HG03442 (cell line): ENCODE measurements around the gene PLEKHA5.

Experiments used
- ATAC-seq: cut with Tn5 transposase; IDR thresholded peaks from one replicate; pipeline ENCODE4 v1.9.1; 2021; ENCODE audit warnings: mild to moderate bottlenecking, moderate library complexity; ENCODE audit not compliant: unreplicated experiment

Gene PLEKHA5

DNA sequence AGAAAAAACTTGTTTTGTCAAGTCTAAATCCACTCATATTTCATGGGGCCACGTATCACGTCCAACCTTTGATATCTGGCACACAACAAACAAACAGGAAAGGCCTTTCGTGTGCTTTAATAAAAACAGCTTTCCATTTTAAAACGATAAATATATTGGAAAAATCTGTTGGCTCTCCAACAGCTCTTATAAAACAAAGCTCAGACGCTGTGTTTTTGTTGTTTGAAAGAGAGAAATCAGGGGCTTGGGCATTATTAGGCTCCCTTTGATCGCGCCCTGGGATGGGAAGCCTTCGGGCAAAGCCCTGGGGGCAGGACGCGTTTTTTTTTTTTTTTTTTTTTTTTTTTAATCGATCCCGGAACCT lies 429 bp upstream of the PLEKHA5 start:
- ATAC-seq = no peak

DNA sequence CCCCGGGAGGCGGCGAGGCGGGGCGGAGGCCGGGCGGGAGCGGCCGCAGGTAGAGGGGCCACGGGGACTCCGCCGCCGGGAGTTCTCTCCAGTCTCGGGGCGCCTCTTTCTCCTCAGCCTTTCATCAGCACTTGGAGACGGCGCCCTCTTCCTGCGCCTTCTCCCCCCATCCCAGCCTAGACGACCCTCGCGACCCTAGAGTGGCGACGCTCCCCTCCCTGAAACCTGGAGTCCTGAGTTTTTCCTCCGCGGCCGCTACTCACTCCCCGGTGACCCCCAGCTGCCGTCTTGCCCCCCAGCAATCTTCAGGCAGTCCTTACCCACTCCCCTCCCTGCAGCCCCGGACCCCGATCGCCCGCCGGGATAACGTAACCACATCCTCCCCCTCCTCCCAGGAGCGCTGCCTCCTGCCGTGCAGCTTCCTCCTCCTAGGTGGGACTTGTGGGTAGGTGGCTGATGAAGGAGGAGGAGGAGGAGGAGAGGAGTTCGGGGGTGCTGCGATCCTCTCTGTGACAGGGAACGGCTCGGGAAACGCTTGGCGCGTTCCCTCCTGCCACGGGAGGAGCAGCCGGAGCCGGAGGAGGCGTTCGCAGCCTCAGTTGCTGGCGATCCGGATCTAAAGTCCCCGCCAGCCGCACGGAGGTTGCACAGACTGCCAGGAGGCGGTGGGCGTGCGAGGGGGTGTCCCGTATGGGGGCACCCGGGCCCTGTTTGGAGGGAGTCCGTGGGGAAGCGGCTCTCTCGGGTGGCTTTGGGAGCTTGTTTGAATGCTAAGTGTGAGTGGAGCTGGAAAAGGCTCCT lies 891 bp downstream of the PLEKHA5 start:
- no peak for ATAC-seq

DNA sequence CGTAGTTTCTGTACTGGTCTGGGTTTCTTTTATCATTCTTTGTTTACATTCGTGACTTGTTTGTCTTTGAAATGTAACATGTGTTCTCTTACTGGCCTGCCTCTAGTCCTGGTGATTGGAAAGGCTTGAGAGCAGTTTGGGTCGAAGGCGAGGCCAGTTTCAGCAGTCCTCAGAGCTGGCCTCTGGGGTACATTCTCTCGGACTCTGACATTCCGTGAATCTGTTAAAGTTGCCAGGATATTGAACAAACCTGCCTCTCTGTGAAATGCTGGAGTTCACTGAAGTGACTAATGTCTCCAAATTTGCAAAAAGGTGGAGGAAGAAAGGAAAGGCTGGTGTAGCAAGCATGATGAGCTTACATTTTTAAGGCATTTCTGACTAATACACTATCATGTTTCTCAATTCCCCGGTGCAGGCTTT lies 1.5 kb downstream of the PLEKHA5 start:
- no peak for ATAC-seq

DNA sequence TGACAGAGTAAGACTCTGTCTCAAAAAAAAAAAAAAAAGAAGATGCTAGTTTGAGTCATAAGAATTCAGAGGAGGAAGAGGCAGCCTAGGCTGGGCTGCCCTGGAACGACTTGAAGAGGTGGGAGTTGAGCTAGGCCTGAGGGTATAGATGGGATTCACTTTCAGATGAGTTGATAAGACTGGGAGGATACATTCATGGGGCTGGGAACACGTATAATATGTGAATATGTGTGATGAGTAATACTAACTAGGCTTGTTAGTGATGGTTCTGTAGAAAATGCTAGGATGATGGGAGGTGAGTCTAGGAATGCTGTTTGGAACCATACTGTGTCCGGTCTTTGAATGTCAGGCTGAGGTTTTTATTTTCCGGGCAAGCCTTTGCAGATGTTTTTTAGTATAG lies 9.0 kb downstream of the PLEKHA5 start:
- ATAC-seq = no peak

DNA sequence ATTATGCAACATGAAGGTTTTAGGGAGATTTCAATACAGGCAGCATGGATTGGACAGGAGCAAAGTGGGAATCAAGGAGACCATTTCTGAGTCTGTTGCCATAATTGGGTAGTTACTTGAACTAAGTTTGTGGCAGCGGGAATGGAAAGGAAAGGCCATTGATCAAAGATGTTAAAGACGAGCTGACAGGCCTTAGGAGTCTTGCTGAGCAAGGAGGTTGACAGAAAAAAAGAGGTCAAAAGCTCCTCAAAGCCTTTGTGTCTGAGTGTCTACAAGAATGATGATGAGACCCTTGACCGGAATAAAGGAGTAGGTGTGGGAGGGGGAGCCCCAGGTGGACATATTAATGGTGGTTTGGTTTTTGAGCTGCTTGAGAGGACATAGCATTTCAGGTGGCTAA lies 9.4 kb downstream of the PLEKHA5 start:
- no peak for ATAC-seq

DNA sequence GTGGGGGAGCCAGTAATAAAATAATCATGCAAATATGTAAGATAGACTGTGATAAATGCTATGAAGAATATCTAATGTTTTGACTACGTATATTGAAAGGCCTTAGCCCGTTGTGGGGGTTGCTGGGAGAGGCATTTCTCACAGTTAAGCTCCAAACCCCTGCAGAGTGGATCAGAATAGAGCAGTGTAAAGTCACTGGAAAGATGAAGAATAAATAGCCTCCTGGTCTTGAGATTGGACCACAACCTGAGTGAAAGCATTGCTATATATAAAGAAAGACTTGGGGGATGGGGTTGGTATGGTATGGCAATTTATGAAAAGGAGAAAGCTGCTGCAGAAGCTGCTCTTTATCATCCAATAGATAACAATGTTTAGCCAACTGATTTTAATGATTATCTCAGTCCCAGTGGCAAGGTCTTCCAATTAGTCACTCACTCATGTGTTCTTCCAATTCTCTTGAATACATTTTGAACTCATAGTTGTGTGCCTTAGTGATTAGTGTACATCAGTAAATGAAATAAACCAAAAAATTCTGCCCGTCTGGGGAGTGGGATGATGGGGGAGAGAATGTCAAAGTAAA lies 10.2 kb downstream of the PLEKHA5 start:
- no peak for ATAC-seq

DNA sequence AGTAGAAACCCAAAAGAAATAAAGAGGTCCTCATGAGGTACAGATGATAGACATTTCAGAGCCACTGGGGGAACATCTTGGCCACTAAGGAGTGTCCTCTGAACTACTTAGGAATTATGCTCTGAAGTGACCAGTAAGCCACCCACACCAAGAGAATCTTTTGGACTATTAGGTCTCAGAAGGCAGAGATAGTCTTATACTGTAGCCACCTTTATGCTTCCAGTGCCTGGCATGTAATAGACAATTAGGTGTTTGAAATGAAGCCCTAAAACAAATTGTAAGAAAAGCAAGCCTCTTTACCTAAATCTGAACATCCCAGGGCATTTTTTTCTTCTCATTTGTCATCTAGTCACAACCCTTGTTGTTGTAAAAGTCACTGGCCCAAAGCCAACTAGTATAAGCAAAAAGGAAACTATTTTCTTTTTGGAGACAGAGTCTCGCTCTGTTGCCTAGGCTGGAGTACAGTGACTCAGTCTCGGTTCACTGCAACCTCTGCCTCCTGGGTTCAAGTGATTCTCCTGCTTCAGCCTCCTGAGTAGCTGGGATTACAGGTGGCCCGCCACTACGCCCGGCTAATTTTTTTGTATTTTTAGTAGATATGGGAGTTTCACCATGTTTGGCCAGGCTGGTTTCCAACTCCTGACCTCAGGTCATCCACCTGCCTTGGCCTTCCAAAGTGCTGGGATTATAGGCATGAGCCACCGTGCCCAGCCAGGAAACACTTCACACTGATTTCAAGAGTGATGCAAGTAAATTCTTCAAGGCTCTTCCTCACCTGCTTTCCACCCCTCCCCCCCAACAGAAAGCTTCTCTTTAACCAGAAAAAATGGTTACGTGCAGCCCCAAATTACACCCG lies 11.1 kb downstream of the PLEKHA5 start:
- no peak for ATAC-seq

DNA sequence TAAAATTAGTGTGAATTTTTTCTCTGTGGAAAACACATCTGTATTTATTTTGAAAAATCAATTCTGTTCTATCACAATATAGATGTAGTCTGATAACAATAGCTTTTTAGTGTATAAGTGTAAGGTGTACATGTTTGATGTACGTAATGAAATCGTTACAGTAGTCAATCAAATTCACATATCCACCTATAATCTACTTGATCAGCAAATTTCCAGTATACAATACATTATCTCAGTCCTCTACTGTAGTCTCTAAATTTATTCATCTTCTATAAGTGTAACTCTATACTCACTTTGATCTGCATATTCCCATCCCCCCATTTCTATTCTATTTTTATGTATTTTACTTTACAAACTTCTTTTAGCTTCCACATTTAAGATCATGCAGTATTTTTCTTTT lies 13.0 kb downstream of the PLEKHA5 start:
- ATAC-seq = no peak

DNA sequence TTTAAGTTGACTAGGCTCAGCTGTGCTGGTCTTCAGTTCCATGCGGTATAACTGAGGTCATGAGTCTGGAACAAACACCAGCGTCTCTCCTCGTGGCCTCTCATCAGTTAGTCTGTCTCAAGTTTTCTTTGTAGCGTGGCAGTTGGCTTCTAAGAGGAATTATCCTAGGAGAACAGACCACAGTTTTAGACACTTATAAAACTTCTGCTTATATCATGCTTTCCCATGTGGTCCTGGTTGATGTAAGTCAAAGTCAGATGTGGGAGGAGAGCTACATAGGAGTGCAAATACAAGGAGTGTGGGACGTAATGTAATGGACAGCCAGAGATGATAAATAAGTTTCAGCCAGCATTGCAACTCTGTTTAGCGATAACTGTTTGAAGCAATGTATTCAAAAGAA lies 14.8 kb downstream of the PLEKHA5 start:
- no peak for ATAC-seq

DNA sequence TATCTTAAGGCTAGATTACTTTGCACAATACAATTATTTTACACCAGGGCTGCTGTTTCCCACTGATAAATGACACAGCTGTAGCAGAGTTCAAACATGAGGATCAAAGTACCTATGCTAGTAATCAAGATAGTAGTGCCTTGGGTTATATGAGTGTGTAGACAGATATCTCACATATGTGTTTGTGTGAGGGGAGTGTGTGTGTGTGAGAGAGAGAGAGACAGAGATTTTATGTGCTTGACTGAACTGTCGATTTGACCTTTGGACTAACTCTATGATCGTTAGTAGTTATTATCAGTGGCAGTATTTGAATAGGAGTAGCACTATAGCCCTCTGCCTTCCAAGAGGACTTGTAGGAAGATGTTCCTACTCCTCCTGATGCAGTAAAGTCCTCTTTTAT lies 15.5 kb downstream of the PLEKHA5 start:
- ATAC-seq = no peak

DNA sequence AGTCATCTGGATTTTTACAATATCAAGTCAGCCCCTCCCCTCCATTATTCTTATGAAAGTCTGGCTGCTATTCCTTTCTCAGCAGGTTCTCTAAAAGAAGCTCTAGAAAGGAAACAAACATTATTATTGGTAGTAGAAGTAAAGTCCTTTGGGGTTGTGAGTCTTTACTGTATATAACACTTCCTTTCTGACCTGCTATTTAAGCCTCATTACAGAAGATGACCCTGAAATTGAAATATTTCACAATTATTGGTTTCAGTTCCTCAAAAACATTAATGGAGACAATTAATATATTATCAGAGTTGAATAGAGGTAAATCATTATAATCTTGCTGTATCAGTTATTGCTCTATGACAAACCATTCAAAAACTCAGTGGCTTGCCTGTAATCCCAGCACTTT lies 19.3 kb downstream of the PLEKHA5 start:
- ATAC-seq = no peak

DNA sequence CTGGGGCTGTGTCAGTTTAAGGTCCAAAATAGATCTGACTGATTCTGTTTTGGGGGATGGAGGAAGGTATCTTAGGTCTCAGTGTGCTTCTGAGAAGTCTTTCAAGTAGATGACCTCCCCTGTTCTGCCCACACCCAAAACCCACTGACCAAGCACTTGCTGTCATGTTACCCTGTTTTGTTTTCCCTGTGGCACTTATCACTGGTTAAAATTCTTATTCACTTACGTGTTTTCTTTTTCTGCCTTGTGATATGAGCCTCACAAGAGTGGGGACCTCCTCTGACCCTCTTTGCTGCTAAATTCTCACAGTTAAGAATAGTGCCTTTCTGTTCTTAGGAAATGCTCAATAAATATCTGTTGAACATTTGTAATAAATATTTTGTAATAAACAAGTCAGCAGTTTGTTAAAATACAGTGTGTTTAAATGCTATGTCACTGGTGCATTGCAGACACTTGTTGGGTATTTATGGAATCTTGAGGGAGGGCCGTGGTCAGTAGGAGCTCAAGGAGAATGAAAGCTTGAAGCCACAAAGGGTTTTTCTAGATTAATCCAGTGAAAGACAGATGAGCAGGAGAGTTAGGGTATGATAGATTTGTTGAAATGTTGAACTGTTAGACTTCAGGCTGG lies 20.9 kb downstream of the PLEKHA5 start:
- ATAC-seq = no peak

DNA sequence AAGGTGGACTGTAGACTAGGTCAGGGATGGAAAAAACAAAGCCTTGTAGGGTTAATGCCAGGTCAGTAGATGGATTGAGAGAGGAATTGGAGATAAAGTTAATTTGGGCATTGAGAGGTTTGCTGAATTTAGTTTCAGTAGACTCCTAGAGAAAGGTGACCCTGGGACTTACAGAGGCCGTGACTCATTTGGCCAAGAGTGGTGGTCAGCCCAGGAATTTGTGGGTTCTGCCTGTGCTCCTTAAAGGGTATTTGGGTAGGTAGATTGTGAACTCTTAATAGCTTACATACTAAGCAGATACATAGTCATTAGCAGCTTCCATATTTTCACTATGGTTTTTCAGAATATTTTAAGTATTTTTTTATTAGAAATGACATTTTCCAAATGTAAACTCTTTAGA lies 21.8 kb downstream of the PLEKHA5 start:
- ATAC-seq = no peak

DNA sequence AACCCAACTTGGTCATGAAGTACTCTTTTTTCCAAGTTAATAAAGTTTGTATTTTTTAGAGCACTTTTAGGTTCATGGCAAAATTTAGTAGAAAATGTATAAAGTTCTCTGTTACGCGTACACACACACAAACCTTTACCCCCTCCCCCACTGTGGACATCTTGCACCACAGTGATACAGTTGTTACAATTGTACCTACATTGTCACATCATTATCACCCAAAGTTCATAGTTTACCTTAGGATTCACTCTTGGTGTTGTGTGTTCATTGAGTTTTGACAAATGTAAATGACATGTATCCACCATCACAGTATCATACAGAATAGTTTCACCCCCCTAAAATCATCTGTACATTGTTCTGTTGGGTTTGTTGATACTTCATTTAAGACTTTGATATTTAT lies 23.9 kb downstream of the PLEKHA5 start:
- ATAC-seq = no peak

DNA sequence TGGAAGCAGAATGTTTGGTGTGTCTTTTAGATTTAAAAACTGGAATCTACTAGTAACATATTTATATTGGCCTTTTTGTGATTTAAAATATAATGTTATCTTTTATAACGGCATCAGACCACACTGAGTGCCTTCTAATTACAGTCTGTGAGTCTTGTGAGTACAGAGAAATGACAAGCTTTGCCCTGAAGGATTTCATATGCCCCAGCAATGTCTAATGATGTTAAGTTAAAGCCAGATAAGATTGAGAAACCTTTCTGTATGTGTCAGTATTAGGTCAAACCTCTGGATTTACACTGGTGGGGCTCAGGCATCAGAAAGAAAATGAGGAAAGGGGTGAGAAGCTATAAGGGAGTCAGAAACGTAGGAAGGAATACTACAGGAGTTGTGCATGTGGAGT lies 25.2 kb downstream of the PLEKHA5 start:
- ATAC-seq = no peak

DNA sequence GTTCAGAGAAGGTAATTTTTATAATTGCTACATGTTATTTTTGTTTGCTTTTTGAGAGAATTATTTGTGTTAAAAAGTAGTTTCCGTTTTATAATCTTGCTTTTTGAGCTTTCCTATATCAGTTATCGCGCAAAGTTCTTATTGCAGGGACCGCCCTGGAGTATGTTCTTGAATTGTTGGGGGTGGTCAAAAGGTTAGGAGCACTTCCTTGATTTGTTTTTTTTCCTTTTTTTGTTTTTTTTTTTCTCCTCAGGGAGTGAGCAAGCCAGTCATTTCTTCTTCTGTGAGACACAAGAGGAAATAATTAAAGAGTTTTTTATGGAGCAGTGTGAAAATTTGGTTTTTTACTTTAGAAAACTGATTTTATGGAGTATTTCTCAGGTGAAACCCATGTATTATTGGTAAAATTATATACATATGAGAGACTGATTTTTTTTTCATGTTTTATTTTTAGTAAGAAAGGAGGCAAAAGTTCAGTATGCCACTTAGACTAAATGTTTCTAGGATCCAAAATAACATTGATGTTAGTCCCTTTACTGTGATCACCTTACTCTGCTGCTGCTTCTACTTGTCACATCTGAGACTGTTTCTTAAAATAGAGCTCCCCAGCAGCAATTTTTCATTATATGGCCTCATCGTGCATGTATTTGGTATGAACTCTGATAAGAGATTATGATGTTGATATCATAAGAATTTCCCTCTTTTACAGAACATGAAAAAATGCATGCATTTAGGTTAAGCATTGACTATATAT lies 26.6 kb downstream of the PLEKHA5 start:
- no peak for ATAC-seq

DNA sequence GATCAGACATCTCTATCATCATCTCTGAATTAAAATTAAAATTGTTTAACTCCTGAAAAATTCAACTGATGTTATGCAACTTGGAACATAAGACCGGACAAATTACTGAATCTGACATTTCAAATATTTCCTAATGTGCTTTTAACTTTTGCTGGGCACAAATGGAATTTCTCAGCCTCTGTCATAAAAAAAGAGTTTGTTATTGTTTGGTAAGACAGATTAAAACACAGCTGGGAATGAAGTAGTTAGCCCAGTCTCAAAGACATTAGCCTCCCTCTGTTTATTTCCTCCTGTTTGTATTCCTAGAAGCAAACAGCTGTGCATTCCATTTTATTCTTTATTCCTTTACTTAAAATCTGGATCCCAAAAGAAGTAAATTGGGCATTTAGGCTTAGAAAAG lies 29.4 kb downstream of the PLEKHA5 start:
- ATAC-seq = no peak

DNA sequence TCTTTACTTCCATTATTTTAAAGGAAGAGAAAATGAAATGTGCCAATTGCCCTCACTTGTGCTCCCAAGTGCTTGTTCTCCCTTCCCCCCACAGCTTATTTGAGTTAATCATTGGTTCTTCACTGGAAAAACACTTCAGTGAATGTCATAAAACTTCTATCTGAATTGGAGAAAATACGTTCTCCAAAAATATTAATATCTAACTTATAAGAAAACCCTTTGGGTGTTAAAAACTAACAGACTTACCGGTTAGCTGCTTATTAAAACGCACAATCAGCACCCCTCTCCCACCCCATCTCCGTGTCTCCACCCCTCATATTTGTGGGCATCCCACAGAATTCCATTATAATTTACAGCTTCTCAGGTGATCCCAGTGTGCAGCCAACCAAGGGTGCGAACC lies 31.7 kb downstream of the PLEKHA5 start:
- no peak for ATAC-seq

DNA sequence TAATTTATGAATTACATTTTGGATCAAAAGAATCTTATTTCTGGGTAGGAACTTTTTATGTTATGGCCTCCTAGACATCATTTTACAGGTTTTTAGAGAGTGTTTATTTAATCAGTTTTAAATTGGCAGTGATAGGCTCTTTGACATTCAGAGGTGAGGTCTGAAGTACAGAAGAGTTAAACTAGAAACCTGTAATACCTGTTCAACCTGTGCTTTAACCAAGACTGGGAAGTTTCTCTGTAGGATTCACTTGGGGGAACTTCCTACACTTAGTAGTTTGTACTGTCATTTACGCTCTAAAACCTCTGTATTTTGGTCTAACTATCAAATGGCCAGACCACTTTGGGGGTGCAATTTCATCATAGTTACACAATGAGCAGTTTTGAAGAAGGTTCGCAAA lies 35.9 kb downstream of the PLEKHA5 start:
- no peak for ATAC-seq

DNA sequence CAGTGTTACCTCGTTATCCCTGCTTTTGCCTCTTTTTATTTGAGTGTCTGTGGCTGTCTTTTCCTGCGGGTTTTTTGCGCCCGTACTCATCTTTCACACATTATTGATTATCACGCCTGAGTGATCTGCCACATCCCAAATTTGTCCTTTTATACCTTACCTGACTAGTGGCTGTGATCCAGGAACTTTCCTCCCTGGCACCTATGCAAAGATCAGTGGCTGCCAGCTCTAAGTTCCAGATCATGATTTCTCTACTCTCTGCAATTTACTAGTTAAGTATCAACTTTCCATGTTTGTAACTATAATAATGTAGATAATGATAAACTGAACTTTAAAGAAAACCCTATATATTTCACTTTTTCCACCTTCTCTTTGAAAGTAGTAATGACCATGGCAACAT lies 36.9 kb downstream of the PLEKHA5 start:
- ATAC-seq = no peak

DNA sequence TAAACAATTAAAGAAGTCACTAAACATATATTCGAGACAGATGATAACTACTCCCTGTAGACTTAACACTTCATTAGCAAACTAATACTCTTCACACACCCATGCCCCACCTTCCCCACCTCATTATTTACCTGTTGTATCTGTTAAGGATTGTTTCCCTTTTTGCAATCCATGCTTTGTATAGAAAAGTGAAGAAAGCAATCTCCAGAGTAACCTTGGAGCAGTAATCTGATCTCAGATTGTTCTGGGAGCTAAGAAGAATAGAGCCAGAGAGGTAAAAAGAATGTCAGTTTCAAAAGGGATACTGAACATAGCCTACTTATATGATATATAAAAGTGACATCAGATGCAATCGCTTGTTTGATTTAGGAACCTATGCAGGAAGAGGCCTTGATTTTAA lies 37.4 kb downstream of the PLEKHA5 start:
- ATAC-seq = no peak
